Mammary epithelial cell (primary cell): ENCODE data around the gene XPO6.

ENCODE experiments used
- EZH2 ChIP-seq: IDR thresholded peaks from 2 replicates; pipeline ENCODE4 v1.6.1; 2012; ENCODE audit warnings: low read length, inconsistent platforms, borderline replicate concordance
- TF ChIP-seq, protein P1 (sequence below), 2 donors: IDR thresholded peaks in 1 of 2; conservative IDR thresholded peaks in 1 of 2; 2 replicates each; pipeline ENCODE4 v1.5.1; 2011 to 2012; ENCODE audit warnings: inconsistent platforms in 2 of 2, low read length in 2 of 2, mild to moderate bottlenecking in 2 of 2, control low read depth in 1 of 2, low read depth in 1 of 2; ENCODE audit not compliant: insufficient read depth in 1 of 2; ENCODE audit errors: extremely low read depth in 1 of 2

DNA sequence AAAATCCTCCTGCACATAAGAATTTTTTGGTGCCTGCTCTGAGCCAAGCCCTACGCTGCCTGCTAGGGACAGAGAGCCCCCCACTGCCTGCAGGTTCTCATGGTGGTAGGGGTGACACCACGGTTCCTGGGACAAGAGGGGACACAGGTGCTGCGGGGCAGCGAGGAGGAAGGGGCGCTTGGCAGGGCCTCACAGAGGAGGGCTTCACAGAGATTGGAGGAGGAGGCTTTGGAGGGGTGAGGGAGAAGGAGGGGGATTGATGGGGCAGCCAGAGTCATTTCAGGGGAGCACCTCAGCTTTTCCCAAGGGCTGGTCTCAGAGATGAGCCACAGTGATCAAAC, 118.4 kb downstream of the XPO6 start:
- TF ChIP-seq EZH2: no peak
- TF ChIP-seq, protein P1, sequence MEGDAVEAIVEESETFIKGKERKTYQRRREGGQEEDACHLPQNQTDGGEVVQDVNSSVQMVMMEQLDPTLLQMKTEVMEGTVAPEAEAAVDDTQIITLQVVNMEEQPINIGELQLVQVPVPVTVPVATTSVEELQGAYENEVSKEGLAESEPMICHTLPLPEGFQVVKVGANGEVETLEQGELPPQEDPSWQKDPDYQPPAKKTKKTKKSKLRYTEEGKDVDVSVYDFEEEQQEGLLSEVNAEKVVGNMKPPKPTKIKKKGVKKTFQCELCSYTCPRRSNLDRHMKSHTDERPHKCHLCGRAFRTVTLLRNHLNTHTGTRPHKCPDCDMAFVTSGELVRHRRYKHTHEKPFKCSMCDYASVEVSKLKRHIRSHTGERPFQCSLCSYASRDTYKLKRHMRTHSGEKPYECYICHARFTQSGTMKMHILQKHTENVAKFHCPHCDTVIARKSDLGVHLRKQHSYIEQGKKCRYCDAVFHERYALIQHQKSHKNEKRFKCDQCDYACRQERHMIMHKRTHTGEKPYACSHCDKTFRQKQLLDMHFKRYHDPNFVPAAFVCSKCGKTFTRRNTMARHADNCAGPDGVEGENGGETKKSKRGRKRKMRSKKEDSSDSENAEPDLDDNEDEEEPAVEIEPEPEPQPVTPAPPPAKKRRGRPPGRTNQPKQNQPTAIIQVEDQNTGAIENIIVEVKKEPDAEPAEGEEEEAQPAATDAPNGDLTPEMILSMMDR (conservative IDR thresholded peaks at IDR 0.05 in 1 of 2, IDR thresholded peaks at IDR 0.05 in 1 of 2; ENCODE audit: extremely low read depth in 1 of 2, insufficient read depth in 1 of 2, low read depth in 1 of 2, low read length in 2 of 2): no peak
